K562 (cell line): ENCODE data around the gene ENOSF1. TPM values are rescaled to one million over a fixed set of nuclear protein-coding genes. Genes with fewer than 3 reads are reported as not detected.

ENCODE experiments used
- COPS2 ChIP-seq: fragments of 450-650 bp; conservative IDR thresholded peaks from 2 replicates; pipeline ENCODE4 v1.6.1; 2016; ENCODE audit warnings: mild to moderate bottlenecking, moderate library complexity
- EGR1 ChIP-seq: fragments of 450-650 bp; conservative IDR thresholded peaks from 2 replicates; pipeline ENCODE4 v1.6.1; 2017; ENCODE audit warnings: mild to moderate bottlenecking
- HLTF ChIP-seq: fragments of 450-650 bp; IDR thresholded peaks from 2 replicates; pipeline ENCODE4 v1.6.1; 2016
- HOXB6 ChIP-seq: fragments of 250-450 bp; sonication (Bioruptor Pico); IDR thresholded peaks from 2 replicates; pipeline ENCODE4 v1.5.1; 2022; ENCODE audit warnings: mild to moderate bottlenecking, borderline replicate concordance
- JUN ChIP-seq, 2 experiments: sonication (generic) in 1 of 2; formaldehyde crosslinking in 1 of 2; IDR thresholded peaks; 2 replicates each; pipeline versions ENCODE4 v1.6.1 to v1.8.0; 2012 to 2022; ENCODE audit warnings: borderline replicate concordance in 2 of 2, mild to moderate bottlenecking in 2 of 2, improper control_type of control experiment in 1 of 2, low read depth in 1 of 2, low read length in 1 of 2, missing genetic modification reagents in 1 of 2
- PHB ChIP-seq: fragments of 250-450 bp; sonication (Bioruptor Pico); IDR thresholded peaks from 2 replicates; pipeline ENCODE4 v1.5.0; 2021
- PHF8 ChIP-seq: fragments of 200-600 bp; sonication (generic); IDR thresholded peaks from 2 replicates; pipeline ENCODE4 v1.6.1; 2012; ENCODE audit warnings: mixed run types, mild to moderate bottlenecking, inconsistent platforms, low read length, moderate library complexity, borderline replicate concordance
- PURB ChIP-seq: sonication (generic); formaldehyde crosslinking; IDR thresholded peaks from 2 replicates; pipeline ENCODE4 v1.9.0; 2021; ENCODE audit warnings: low read depth, mild to moderate bottlenecking, missing genetic modification reagents
- SMAD4 ChIP-seq: fragments of 250-450 bp; sonication (Bioruptor Pico); conservative IDR thresholded peaks from 2 replicates; pipeline ENCODE4 v1.8.0; 2021; ENCODE audit warnings: inconsistent platforms, mild to moderate bottlenecking, moderate library complexity
- SNIP1 ChIP-seq: fragments of 450-650 bp; IDR thresholded peaks from 2 replicates; pipeline ENCODE4 v1.7.1; 2017; ENCODE audit warnings: low read depth, mild to moderate bottlenecking
- SP1 ChIP-seq: sonication (generic); formaldehyde crosslinking; IDR thresholded peaks from 2 replicates; pipeline ENCODE4 v1.8.1; 2022; ENCODE audit warnings: mild to moderate bottlenecking, missing genetic modification reagents
- SUPT5H ChIP-seq: fragments of 450-650 bp; IDR thresholded peaks from 2 replicates; pipeline ENCODE4 v1.6.1; 2016
- XRCC3 ChIP-seq: fragments of 450-650 bp; IDR thresholded peaks from 2 replicates; pipeline ENCODE4 v1.6.1; 2017; ENCODE audit warnings: mild to moderate bottlenecking, moderate library complexity
- YY1 ChIP-seq, 3 experiments: IDR thresholded peaks; 2 replicates each; pipeline ENCODE4 v1.6.1; 2011; ENCODE audit warnings: low read length in 2 of 3, mild to moderate bottlenecking in 2 of 3, moderate library complexity in 2 of 3, borderline replicate concordance in 1 of 3, control low read depth in 1 of 3, low read depth in 1 of 3; ENCODE audit not compliant: insufficient read depth in 3 of 3, insufficient replicate concordance in 2 of 3, control insufficient read depth in 1 of 3, insufficient read length in 1 of 3; ENCODE audit errors: extremely low read depth in 1 of 3
- ZNF134 ChIP-seq: fragments of 250-450 bp; sonication (Bioruptor Pico); conservative IDR thresholded peaks from 2 replicates; pipeline ENCODE4 v1.4.0; 2020
- ZNF398 ChIP-seq: fragments of 250-450 bp; sonication (Bioruptor Pico); IDR thresholded peaks from 2 replicates; pipeline ENCODE4 v1.8.0; 2021; ENCODE audit warnings: moderate library complexity, mild to moderate bottlenecking, inconsistent platforms
- polyA plus RNA-seq, 8 experiments: library from polyadenylated mRNA; depleted of rRNA in 4 of 8; stranded (reverse) in 5 of 8; unstranded in 3 of 8; fragments of >200 nt; fragmentation: Nextera tagmentation in 2 of 8; fragmentation: Illumina TruSeq in 1 of 8; extraction: Ambion mirVana in 2 of 8; extraction: Trizol in 1 of 8; gene quantifications; 2 replicates each; pipeline versions ENCODE4 v1.2.1 to v1.2.3, GENCODE V29; 2011 to 2014; ENCODE audit warnings: inconsistent platforms in 1 of 8, missing spikeins in 1 of 8
- total RNA-seq, 7 experiments: library from RNA; depleted of rRNA in 6 of 7; stranded (reverse); fragments of >200 nt in 6 of 7; fragmentation: Illumina TruSeq in 2 of 7; extraction: Trizol in 2 of 7; gene quantifications; 2 replicates each; pipeline versions ENCODE4 v1.2.1 to v1.2.3, GENCODE V29; 2011 to 2021; ENCODE audit warnings: low replicate concordance in 1 of 7
- TF ChIP-seq, protein P1 (sequence below): sonication (generic); formaldehyde crosslinking; IDR thresholded peaks from 2 replicates; pipeline ENCODE4 v1.8.0; 2022; ENCODE audit warnings: mild to moderate bottlenecking, missing genetic modification reagents
- TF ChIP-seq, protein P2 (sequence below): fragments of 250-450 bp; sonication (Bioruptor Pico); IDR thresholded peaks from 2 replicates; pipeline ENCODE4 v1.5.0; 2020; ENCODE audit warnings: mild to moderate bottlenecking, borderline replicate concordance

The ENOSF1 gene
- total and polyA plus RNA-seq, 9 of the 15 experiments (the other 6 are each of a cell fraction or from before 2014, with no cell fraction given): 15.5 to 66.4 (median 46.5) TPM

DNA sequence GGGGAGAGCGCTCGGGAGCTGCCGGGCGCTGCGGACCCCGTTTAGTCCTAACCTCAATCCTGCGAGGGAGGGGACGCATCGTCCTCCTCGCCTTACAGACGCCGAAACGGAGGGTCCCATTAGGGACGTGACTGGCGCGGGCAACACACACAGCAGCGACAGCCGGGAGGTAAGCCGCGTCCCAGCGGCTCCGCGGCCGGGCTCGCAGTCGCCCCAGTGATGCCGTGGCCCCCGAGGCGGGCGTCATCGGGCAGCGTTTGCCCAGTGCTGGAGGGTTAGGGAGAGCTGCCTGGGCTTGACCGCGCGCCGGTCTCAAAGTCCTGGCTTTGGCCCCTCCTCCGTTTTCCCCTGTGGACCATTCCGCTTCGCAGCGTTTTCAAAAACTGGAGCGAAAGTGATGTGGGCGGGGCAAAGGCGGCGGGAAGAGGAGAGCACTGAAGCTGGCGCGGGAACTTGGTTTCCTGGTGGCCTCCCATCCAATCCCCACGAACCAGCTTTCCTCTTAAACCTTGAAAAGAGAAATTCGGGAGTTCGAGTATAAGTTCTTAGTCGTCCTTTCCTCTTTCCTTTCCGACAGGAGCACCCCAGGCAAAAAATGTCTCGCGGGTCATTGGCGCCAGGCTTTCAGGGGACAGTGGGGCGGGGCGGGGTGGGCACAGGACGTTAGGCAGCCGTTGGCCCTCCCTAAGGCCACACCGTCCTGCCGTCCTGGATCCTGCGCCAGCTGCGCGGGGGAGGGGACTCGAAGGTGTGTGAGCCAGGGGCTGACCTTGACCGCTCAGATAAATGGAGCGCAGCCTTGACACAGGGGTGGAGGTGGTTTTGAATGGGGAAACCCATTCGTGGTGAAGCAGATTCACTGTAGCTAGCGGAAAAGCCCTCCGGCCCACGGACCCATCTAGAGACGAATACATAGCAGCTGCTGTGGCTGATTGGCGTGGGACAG, 54.2 kb downstream of the ENOSF1 start (continued):
- TF ChIP-seq, protein P1, sequence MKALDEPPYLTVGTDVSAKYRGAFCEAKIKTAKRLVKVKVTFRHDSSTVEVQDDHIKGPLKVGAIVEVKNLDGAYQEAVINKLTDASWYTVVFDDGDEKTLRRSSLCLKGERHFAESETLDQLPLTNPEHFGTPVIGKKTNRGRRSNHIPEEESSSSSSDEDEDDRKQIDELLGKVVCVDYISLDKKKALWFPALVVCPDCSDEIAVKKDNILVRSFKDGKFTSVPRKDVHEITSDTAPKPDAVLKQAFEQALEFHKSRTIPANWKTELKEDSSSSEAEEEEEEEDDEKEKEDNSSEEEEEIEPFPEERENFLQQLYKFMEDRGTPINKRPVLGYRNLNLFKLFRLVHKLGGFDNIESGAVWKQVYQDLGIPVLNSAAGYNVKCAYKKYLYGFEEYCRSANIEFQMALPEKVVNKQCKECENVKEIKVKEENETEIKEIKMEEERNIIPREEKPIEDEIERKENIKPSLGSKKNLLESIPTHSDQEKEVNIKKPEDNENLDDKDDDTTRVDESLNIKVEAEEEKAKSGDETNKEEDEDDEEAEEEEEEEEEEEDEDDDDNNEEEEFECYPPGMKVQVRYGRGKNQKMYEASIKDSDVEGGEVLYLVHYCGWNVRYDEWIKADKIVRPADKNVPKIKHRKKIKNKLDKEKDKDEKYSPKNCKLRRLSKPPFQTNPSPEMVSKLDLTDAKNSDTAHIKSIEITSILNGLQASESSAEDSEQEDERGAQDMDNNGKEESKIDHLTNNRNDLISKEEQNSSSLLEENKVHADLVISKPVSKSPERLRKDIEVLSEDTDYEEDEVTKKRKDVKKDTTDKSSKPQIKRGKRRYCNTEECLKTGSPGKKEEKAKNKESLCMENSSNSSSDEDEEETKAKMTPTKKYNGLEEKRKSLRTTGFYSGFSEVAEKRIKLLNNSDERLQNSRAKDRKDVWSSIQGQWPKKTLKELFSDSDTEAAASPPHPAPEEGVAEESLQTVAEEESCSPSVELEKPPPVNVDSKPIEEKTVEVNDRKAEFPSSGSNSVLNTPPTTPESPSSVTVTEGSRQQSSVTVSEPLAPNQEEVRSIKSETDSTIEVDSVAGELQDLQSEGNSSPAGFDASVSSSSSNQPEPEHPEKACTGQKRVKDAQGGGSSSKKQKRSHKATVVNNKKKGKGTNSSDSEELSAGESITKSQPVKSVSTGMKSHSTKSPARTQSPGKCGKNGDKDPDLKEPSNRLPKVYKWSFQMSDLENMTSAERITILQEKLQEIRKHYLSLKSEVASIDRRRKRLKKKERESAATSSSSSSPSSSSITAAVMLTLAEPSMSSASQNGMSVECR (CRISPR knock-in tag): peak; percentile 41; the same call in 1 of the 2 replicates
- TF ChIP-seq COPS2 (no peak), HLTF (peak; percentile 47; the same call in 1 of the 2 replicates), PHF8 (peak; percentile 71), PHB (CRISPR knock-in tag) (0 out of 2 replicates have a peak, but pooled peaks have one; percentile 6), XRCC3 (no peak), SMAD4 (CRISPR knock-in tag) (peak; percentile 68), ZNF134 (CRISPR knock-in tag) (no peak), SP1 (CRISPR knock-in tag) (peak; percentile 67), HOXB6 (CRISPR knock-in tag) (no peak), SUPT5H (peak; percentile 96), ZNF398 (CRISPR knock-in tag) (no peak), EGR1 (peak; percentile 27; the same call in 1 of the 2 replicates), PURB (CRISPR knock-in tag) (no peak), YY1 (IDR thresholded peaks at IDR 0.05; ENCODE audit: borderline replicate concordance in 1 of 3, control insufficient read depth in 1 of 3, extremely low read depth in 1 of 3, insufficient read depth in 3 of 3, insufficient read length in 1 of 3, insufficient replicate concordance in 2 of 3, low read depth in 1 of 3, low read length in 2 of 3) (peak in 1 of 3 experiments; percentile 66), SNIP1 (no peak), JUN (IDR thresholded peaks at IDR 0.05; ENCODE audit: borderline replicate concordance, low read depth, low read length) (peak; percentile 45; the same call in 1 of the 2 replicates), JUN (CRISPR knock-in tag; IDR thresholded peaks at IDR 0.05; ENCODE audit: borderline replicate concordance) (no peak)
- TF ChIP-seq, protein P2, sequence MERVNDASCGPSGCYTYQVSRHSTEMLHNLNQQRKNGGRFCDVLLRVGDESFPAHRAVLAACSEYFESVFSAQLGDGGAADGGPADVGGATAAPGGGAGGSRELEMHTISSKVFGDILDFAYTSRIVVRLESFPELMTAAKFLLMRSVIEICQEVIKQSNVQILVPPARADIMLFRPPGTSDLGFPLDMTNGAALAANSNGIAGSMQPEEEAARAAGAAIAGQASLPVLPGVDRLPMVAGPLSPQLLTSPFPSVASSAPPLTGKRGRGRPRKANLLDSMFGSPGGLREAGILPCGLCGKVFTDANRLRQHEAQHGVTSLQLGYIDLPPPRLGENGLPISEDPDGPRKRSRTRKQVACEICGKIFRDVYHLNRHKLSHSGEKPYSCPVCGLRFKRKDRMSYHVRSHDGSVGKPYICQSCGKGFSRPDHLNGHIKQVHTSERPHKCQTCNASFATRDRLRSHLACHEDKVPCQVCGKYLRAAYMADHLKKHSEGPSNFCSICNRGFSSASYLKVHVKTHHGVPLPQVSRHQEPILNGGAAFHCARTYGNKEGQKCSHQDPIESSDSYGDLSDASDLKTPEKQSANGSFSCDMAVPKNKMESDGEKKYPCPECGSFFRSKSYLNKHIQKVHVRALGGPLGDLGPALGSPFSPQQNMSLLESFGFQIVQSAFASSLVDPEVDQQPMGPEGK: no peak
